DND-41 (cell line): ENCODE measurements around the gene GPR12.
A peak's percentile ranks its signal among the peaks of the same experiment; 100 is the strongest.

ENCODE experiments used
- ATAC-seq: fragments of 200-7000 bp; cut with Tn5 transposase; 3 replicates; pipeline ENCODE4 v1.9.1; 2021; ENCODE audit warnings: low read depth; ENCODE audit not compliant: insufficient read depth
- DNase-seq: peaks from one replicate; pipeline ENCODE4 v3.0.0-alpha.2; 2020
- H2AFZ ChIP-seq: 2 replicates; pipeline ENCODE4 v1.6.0; 2012; ENCODE audit warnings: low read depth, low read length
- H3K27ac ChIP-seq: 2 replicates; pipeline ENCODE4 v1.5.1; 2012; ENCODE audit warnings: low read length, inconsistent platforms
- H3K27me3 ChIP-seq: fragments of 200-600 bp; sonication (generic); 2 replicates; pipeline ENCODE4 v1.6.0; 2012; ENCODE audit warnings: low read length, mild to moderate bottlenecking, inconsistent platforms; ENCODE audit not compliant: insufficient read depth, poor library complexity
- H3K36me3 ChIP-seq: 2 replicates; pipeline ENCODE4 v1.5.1; 2012; ENCODE audit warnings: low read length, inconsistent platforms; ENCODE audit not compliant: insufficient read depth
- H3K4me1 ChIP-seq: 2 replicates; pipeline ENCODE4 v1.5.1; 2012; ENCODE audit warnings: mild to moderate bottlenecking, low read length; ENCODE audit not compliant: insufficient read depth
- H3K4me2 ChIP-seq: 2 replicates; pipeline ENCODE4 v1.6.0; 2012; ENCODE audit warnings: mild to moderate bottlenecking, moderate library complexity, low read length, inconsistent platforms; ENCODE audit not compliant: insufficient read depth
- H3K4me3 ChIP-seq, 2 experiments: fragments of 200-600 bp in 1 of 2; shearing (Covaris generic) in 1 of 2; 2 replicates each; pipeline ENCODE4 v1.5.1; 2012 to 2016; ENCODE audit warnings: inconsistent platforms in 2 of 2, low read length in 2 of 2, mild to moderate bottlenecking in 2 of 2, low read depth in 1 of 2, moderate library complexity in 1 of 2
- H3K79me2 ChIP-seq: 2 replicates; pipeline ENCODE4 v1.6.0; 2012; ENCODE audit warnings: low read length, inconsistent platforms; ENCODE audit not compliant: insufficient read depth
- H3K9ac ChIP-seq: 2 replicates; pipeline ENCODE4 v1.6.0; 2012; ENCODE audit warnings: low read depth, mild to moderate bottlenecking, inconsistent platforms, low read length, moderate library complexity
- H3K9me3 ChIP-seq: 2 replicates; pipeline ENCODE4 v1.5.1; 2012; ENCODE audit warnings: low read length, moderate library complexity, mild to moderate bottlenecking, inconsistent platforms; ENCODE audit not compliant: insufficient read depth, severe bottlenecking
- H4K20me1 ChIP-seq: 2 replicates; pipeline ENCODE4 v1.6.0; 2012; ENCODE audit warnings: low read length; ENCODE audit not compliant: insufficient read depth
- EZH2 ChIP-seq: IDR thresholded peaks from 3 replicates; pipeline ENCODE4 v1.6.1; 2012; ENCODE audit warnings: borderline replicate concordance, low read depth, mild to moderate bottlenecking, moderate library complexity, low read length, inconsistent platforms; ENCODE audit not compliant: severe bottlenecking
- TF ChIP-seq, protein P1 (sequence below): IDR thresholded peaks from 2 replicates; pipeline ENCODE4 v1.5.1; 2012; ENCODE audit warnings: borderline replicate concordance, low read length, moderate library complexity, mild to moderate bottlenecking; ENCODE audit not compliant: poor library complexity, severe bottlenecking; ENCODE audit errors: extremely low read depth

The GPR12 gene

DNA sequence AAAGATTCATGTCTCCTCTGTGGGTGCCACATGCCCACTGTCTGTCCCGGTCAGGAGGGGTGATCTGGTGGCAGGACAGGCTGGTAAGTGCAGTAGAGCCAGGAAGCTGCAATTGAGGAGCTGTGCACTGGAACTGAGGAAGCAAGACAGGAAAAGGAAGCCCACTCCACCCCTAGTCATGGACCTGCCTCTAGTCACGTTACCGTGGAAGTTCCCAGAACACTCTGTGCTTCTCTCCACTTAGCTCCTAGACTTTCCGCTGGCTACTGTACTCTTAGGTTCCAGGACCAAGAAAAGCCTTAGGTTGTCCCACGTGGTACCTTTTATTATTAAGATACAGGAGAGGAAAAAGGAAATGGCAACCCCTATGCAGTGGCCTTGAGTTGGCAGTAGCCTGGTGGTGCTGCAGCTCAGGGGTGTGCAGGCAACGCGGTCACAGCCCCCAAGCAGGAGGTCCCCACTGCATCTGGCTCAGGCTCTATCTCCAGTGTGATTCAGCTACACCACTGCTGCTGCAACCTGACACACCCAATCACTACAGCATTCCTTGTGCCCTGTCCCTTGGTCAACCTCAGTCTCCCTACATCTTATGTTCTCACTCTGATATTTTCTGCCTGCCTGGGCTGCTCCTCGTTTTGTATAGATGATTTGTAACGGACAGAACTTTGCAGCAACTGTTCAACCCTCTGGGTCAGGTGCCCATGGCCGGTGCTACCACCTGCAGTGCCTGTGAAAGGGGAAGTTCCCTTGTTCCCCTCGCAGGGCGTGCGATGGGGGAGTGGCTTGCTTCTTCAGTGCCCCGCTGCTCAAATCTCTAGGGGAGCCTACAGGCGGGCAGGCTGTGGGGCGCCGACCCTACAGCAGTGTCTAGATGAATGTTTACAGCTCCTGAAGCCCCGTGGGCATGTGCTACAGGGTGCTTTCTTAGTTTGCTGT is 24.4 kb upstream of the GPR12 start:
- H3K4me3 ChIP-seq, result peak overlapping the region in 1 of 2 experiments; percentile 52; a peak in 2 of 4 replicates
- H3K4me1 ChIP-seq, result peaks cover 20% of the 10 kb centered on the region
- H3K9me3 ChIP-seq, result peaks cover 2% of the 10 kb centered on the region
- H3K9ac ChIP-seq, result peak overlapping the region; percentile 43
- no peak for TF ChIP-seq EZH2
- TF ChIP-seq, protein P1, sequence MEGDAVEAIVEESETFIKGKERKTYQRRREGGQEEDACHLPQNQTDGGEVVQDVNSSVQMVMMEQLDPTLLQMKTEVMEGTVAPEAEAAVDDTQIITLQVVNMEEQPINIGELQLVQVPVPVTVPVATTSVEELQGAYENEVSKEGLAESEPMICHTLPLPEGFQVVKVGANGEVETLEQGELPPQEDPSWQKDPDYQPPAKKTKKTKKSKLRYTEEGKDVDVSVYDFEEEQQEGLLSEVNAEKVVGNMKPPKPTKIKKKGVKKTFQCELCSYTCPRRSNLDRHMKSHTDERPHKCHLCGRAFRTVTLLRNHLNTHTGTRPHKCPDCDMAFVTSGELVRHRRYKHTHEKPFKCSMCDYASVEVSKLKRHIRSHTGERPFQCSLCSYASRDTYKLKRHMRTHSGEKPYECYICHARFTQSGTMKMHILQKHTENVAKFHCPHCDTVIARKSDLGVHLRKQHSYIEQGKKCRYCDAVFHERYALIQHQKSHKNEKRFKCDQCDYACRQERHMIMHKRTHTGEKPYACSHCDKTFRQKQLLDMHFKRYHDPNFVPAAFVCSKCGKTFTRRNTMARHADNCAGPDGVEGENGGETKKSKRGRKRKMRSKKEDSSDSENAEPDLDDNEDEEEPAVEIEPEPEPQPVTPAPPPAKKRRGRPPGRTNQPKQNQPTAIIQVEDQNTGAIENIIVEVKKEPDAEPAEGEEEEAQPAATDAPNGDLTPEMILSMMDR, result no peak
- ATAC-seq (peak; percentile 39), DNase-seq (peak; percentile 28)
- H3K36me3 ChIP-seq, result no peaks in the 10 kb centered on the region
- H2AFZ ChIP-seq, result peak overlapping the region; percentile 64
- no peak overlapping the region; the same call in 1 of the 2 replicates for H3K27ac ChIP-seq
- H4K20me1 ChIP-seq, result no peaks in the 10 kb centered on the region
- no peaks in the 10 kb centered on the region for H3K79me2 ChIP-seq
- H3K27me3 ChIP-seq, result peaks cover 6% of the 10 kb centered on the region
- peak overlapping the region; percentile 63 for H3K4me2 ChIP-seq

DNA sequence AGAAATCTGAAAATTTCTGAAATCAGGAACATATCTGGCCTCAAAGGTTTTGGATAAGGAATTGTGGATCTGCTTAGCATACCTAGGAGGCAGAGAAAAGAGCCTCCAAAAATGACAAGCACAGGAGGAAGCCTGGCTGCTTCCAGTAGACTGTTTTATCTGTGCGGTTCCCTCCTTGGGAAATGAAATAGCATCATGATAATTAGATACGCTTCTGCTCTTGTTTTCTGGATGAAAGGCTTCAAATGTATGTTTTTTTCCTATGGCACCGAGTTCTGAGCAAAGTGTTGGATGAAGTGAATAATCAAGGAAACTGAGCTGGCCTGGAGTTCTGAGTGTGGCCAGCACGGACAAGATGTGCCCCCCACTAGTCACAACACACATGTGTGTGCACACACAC is 19.8 kb upstream of the GPR12 start:
- Histone ChIP-seq H3K9ac (no peak overlapping the region), H3K36me3 (no peaks in the 10 kb centered on the region), H3K4me1 (peaks cover 9% of the 10 kb centered on the region), H3K27ac (no peak overlapping the region), H3K9me3 (peaks cover 2% of the 10 kb centered on the region), H3K4me2 (no peak overlapping the region), H3K27me3 (no peaks in the 10 kb centered on the region), H3K79me2 (no peaks in the 10 kb centered on the region), H2AFZ (no peak overlapping the region), H3K4me3 (no peak overlapping the region), H4K20me1 (no peaks in the 10 kb centered on the region)
- TF ChIP-seq EZH2, result no peak
- TF ChIP-seq, protein P1, result no peak
- no peak for ATAC-seq
- DNase-seq, result no peak

DNA sequence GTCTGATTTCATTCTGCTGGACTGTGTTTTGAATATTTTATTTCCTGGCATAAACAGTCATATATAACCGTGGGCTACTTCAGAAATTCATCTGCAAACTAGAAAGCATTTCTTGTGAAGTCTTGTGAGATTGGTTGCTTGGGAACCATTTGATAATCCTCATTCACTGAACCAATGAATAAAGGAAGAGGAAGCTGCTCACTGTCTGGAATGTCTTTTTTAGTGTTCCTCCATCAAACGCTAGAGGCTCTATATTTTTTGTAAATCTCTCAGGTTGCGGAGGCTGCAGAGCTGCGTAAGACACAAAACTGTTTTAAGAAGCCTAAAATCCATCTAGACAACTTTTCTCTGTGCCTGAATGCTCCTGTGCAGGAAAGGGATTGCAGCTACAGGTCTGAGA is 18.7 kb upstream of the GPR12 start:
- no peak overlapping the region for H3K27ac ChIP-seq
- no peaks in the 10 kb centered on the region for H3K79me2 ChIP-seq
- no peak overlapping the region for H3K4me3 ChIP-seq
- ATAC-seq, result no peak
- H3K27me3 ChIP-seq, result no peaks in the 10 kb centered on the region
- no peak overlapping the region for H2AFZ ChIP-seq
- TF ChIP-seq, protein P1, result no peak
- TF ChIP-seq EZH2, result no peak
- no peaks in the 10 kb centered on the region for H3K36me3 ChIP-seq
- H3K9ac ChIP-seq, result no peak overlapping the region
- no peak overlapping the region for H3K4me2 ChIP-seq
- peaks cover 2% of the 10 kb centered on the region for H3K9me3 ChIP-seq
- H3K4me1 ChIP-seq, result no peaks in the 10 kb centered on the region
- DNase-seq, result no peak
- H4K20me1 ChIP-seq, result no peaks in the 10 kb centered on the region
